GM21825 (cell line): ENCODE measurements around the gene CARD16.
"Not testable (repeated sequence)": the region's sequence is repeated elsewhere in the genome, so short reads cannot be mapped to it uniquely, and the experiment has no call there.

ENCODE experiments used
- ATAC-seq: cut with Tn5 transposase; IDR thresholded peaks from one replicate; pipeline ENCODE4 v1.9.1; 2021; ENCODE audit warnings: mild to moderate bottlenecking, moderate library complexity; ENCODE audit not compliant: unreplicated experiment

The CARD16 gene

GRCh38 chr11:105051559-105051958 lies 6.4 kb upstream of the CARD16 start:
- ATAC-seq: no peak

GRCh38 chr11:105049481-105049880 lies 4.3 kb upstream of the CARD16 start:
- ATAC-seq: no peak

- ATAC-seq: no peak
These were observed 1.9 kb upstream of the CARD16 start for GRCh38 chr11:105046898-105047579.

- no peak for ATAC-seq
These were observed 651 bp upstream of the CARD16 start for GRCh38 chr11:105045676-105046296.

GRCh38 chr11:105042178-105042577 lies 3.0 kb downstream of the CARD16 start:
- no peak for ATAC-seq

GRCh38 chr11:105040703-105041102 lies 4.4 kb downstream of the CARD16 start:
- ATAC-seq: no peak

GRCh38 chr11:105034813-105035620 lies 10.1 kb downstream of the CARD16 start, which contains the start of gene CASP1:
TSS of gene CASP1 (minus strand) at chr11:105035144. CDS start at chr11:105035113, 31 bp downstream.
- peak; percentile 97 for ATAC-seq

GRCh38 chr11:105034388-105034787 lies 10.7 kb downstream of the CARD16 start:
- ATAC-seq: not testable (repeated sequence)

- no peak for ATAC-seq
These were observed 11.4 kb downstream of the CARD16 start for GRCh38 chr11:105033781-105034180.

GRCh38 chr11:105033343-105033742 lies 11.8 kb downstream of the CARD16 start:
- ATAC-seq: no peak

GRCh38 chr11:105032495-105032894 lies 12.6 kb downstream of the CARD16 start:
- no peak for ATAC-seq

- ATAC-seq: no peak
These were observed 17.5 kb downstream of the CARD16 start for GRCh38 chr11:105027678-105028077.

- ATAC-seq: no peak
These were observed 20.7 kb downstream of the CARD16 start for GRCh38 chr11:105024394-105024793.

- no peak for ATAC-seq
These were observed 22.1 kb downstream of the CARD16 start, which contains the start of gene CASP5 for GRCh38 chr11:105023003-105023402. TSS of gene CASP5 (minus strand) at chr11:105023168. CDS start at chr11:105023136, 32 bp downstream.

GRCh38 chr11:105022527-105022926 lies 22.6 kb downstream of the CARD16 start:
- ATAC-seq: no peak

GRCh38 chr11:105007463-105007862 lies 37.7 kb downstream of the CARD16 start:
- ATAC-seq: no peak

- no peak for ATAC-seq
These were observed 39.7 kb downstream of the CARD16 start for GRCh38 chr11:105005451-105005845.

- ATAC-seq: no peak
These were observed 41.1 kb downstream of the CARD16 start for GRCh38 chr11:105004021-105004420.

- no peak for ATAC-seq
These were observed 42.0 kb downstream of the CARD16 start for GRCh38 chr11:105003151-105003550.

GRCh38 chr11:105000797-105001196 lies 44.3 kb downstream of the CARD16 start:
- ATAC-seq: peak; percentile 81

- ATAC-seq: no peak
These were observed 45.0 kb downstream of the CARD16 start for GRCh38 chr11:105000167-105000566.

- ATAC-seq: no peak
These were observed 45.4 kb downstream of the CARD16 start for GRCh38 chr11:104999721-105000120.
